HepG2 (cell line): ENCODE data around the gene YPEL4. TPM values are rescaled to one million over a fixed set of nuclear protein-coding genes. Genes with fewer than 3 reads are reported as not detected.

Source experiments
- AFF4 ChIP-seq: sonication (generic); formaldehyde crosslinking; IDR thresholded peaks from 2 replicates; pipeline ENCODE4 v1.4.0; 2020; ENCODE audit warnings: missing genetic modification reagents
- CENPX ChIP-seq: sonication (generic); formaldehyde crosslinking; IDR thresholded peaks from 2 replicates; pipeline ENCODE4 v1.9.0; 2021; ENCODE audit warnings: mild to moderate bottlenecking, missing genetic modification reagents, moderate library complexity
- GLMP ChIP-seq: sonication (generic); formaldehyde crosslinking; IDR thresholded peaks from 2 replicates; pipeline ENCODE4 v1.9.0; 2021; ENCODE audit warnings: missing genetic modification reagents, mild to moderate bottlenecking, borderline replicate concordance
- HMGXB4 ChIP-seq, 2 experiments: sonication (generic) in 1 of 2; formaldehyde crosslinking in 1 of 2; IDR thresholded peaks; 2 replicates each; pipeline versions ENCODE4 v1.4.0 to v1.6.1; 2018 to 2020; ENCODE audit warnings: missing genetic modification reagents in 2 of 2, borderline replicate concordance in 1 of 2, low read depth in 1 of 2, mild to moderate bottlenecking in 1 of 2, missing biosample characterization in 1 of 2
- HNF4A ChIP-seq: sonication (generic); formaldehyde crosslinking; IDR thresholded peaks from 2 replicates; pipeline ENCODE4 v1.4.0; 2020; ENCODE audit warnings: missing genetic modification reagents
- MIER3 ChIP-seq: IDR thresholded peaks from 2 replicates; pipeline ENCODE4 v1.6.1; 2016; ENCODE audit warnings: missing compliant biosample characterization, borderline replicate concordance
- SOX13 ChIP-seq, 3 experiments: fragments of 450-650 bp in 1 of 3; sonication (generic) in 1 of 3; formaldehyde crosslinking in 1 of 3; IDR thresholded peaks in 2 of 3; conservative IDR thresholded peaks in 1 of 3; 2 replicates each; pipeline versions ENCODE4 v1.5.0 to v1.6.1; 2016 to 2020; ENCODE audit warnings: antibody characterized with exemption in 1 of 3, mild to moderate bottlenecking in 1 of 3, missing compliant biosample characterization in 1 of 3, missing genetic modification reagents in 1 of 3, moderate library complexity in 1 of 3
- U2AF2 ChIP-seq: fragments of 200-400 bp; formaldehyde crosslinking; IDR thresholded peaks from 2 replicates; pipeline ENCODE4 v1.6.1; 2017; ENCODE audit warnings: low read depth, mild to moderate bottlenecking, low read length
- ZNF20 ChIP-seq: sonication (generic); formaldehyde crosslinking; IDR thresholded peaks from 2 replicates; pipeline ENCODE4 v1.4.0; 2020; ENCODE audit warnings: mild to moderate bottlenecking, moderate library complexity, missing genetic modification reagents
- ZNF407 ChIP-seq: sonication (generic); formaldehyde crosslinking; IDR thresholded peaks from one replicate; pipeline ENCODE4 v1.5.1; 2020; ENCODE audit warnings: mild to moderate bottlenecking, missing genetic modification reagents; ENCODE audit errors: not compliant biosample characterization
- ZNF431 ChIP-seq: sonication (generic); formaldehyde crosslinking; IDR thresholded peaks from 2 replicates; pipeline ENCODE4 v1.9.0; 2022; ENCODE audit warnings: missing genetic modification reagents, low read depth, mild to moderate bottlenecking, borderline replicate concordance
- ZNF790 ChIP-seq: sonication (generic); formaldehyde crosslinking; IDR thresholded peaks from 2 replicates; pipeline ENCODE4 v1.8.0; 2022; ENCODE audit warnings: missing genetic modification reagents, mild to moderate bottlenecking, borderline replicate concordance
- polyA plus RNA-seq, 8 experiments: library from polyadenylated mRNA; depleted of rRNA in 3 of 8; stranded (reverse) in 7 of 8; unstranded in 1 of 8; fragments of >200 nt; fragmentation: Illumina TruSeq in 4 of 8; extraction: Trizol in 4 of 8; gene quantifications; 2 replicates each; pipeline versions ENCODE4 v1.2.1 to v1.2.3, GENCODE V29; 2011 to 2016; ENCODE audit warnings: low read depth in 4 of 8, missing spikeins in 1 of 8, mixed read lengths in 1 of 8; ENCODE audit not compliant: insufficient read depth in 1 of 8
- total RNA-seq, 5 experiments: library from RNA; depleted of rRNA; stranded (reverse); fragments of >200 nt; fragmentation: Illumina TruSeq; extraction: Trizol; gene quantifications; 2 replicates each; pipeline ENCODE4 v1.2.3, GENCODE V29; 2016; ENCODE audit warnings: low read depth in 1 of 5

The YPEL4 gene
- total and polyA plus RNA-seq, 2 of the 13 experiments (the other 11 are each of a cell fraction or from before 2014, with no cell fraction given) = 0.04 TPM; not detected in 1

- TF ChIP-seq CENPX (CRISPR knock-in tag) (no peak), ZNF407 (CRISPR knock-in tag) (no peak), HNF4A (peak; percentile 26; the same call in 1 of the 2 replicates), MIER3 (CRISPR knock-in tag) (no peak; the same call in 1 of the 2 replicates), GLMP (no peak), U2AF2 (no peak), AFF4 (CRISPR knock-in tag) (no peak), ZNF431 (no peak), ZNF790 (CRISPR knock-in tag) (no peak), ZNF20 (CRISPR knock-in tag) (no peak), HMGXB4 (CRISPR knock-in tag; IDR thresholded peaks at IDR 0.05; ENCODE audit: borderline replicate concordance in 1 of 2, low read depth in 1 of 2) (peak; percentile 4 to 10; a peak in 2 of 4 replicates), SOX13 (IDR thresholded peaks at IDR 0.05) (no peak), SOX13 (CRISPR knock-in tag; conservative IDR thresholded peaks at IDR 0.05 in 1 of 2, IDR thresholded peaks at IDR 0.05 in 1 of 2) (no peak)
Observed at GRCh38 chr11:57667117-57667735, 17.5 kb upstream of the YPEL4 start (continued).
